HG02870 (cell line): ENCODE data around the gene FCRL3.

Experiments
- ATAC-seq: cut with Tn5 transposase; IDR thresholded peaks from one replicate; pipeline ENCODE4 v1.9.1; 2021; ENCODE audit warnings: mild to moderate bottlenecking, moderate library complexity; ENCODE audit not compliant: unreplicated experiment

Gene FCRL3

DNA sequence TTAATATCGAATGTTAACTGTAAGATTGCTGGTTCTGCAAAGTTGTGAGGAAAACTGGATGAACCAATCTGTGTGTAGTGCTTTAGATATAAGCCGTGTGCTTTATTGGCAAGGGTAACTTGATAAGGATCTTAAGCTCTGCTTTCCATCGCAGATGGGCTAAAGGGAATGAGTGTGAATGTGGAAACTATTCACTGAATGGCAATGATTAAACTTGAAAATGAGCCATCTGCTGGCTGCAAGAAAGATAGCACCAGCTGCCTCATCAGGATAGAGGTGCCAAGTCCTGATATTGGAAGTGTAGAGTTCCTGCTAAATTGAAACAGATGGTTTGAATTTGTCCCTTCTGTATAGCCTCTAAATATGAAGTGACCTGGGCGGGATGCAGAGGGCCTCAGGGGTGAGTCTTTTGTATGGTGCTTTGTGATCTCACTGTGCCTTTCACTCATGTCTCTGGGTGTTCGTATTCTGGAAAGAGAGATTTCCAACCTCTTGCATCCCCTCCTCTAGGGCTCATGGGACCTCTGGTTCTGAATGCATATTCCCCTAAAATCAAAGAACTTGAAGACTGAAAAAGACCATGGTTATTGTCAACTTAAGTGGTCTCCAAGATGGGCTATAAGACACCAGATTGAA is 9.2 kb downstream of the FCRL3 start:
- no peak for ATAC-seq

DNA sequence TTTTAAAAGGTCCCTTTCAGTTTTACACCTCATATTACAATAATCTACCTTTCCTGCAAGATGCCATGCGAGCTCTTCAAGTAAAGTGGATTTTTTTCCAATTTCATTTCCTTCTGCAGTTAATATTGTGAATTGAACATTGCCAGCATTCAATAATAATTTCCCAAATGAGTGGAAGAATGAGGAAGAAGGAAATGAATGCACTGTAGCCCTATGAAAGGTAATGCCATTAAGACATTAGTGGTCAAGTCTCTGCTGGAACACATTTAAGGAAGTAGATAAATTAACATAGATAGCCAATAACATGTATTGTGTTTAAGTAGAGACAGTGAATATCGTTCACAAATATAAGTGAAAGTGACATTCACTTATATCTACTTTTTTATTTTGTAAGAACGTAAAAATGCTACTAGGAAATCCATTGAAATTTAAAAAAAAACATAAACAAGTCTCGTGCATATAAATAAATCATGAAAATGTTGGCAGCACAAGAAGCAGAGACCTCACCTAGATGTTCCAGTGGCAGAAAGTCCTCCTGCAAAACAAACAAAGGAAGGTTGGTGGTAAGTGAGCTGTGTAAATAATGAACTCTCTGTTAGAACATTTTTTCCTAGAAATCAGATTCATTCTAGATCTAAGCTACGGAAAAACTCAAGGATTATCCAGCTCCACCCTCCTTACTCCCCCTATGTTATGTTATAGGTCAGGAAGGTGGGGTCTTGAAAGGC is 17.7 kb downstream of the FCRL3 start:
- no peak for ATAC-seq

GRCh38 chr1:157678721-157679120 is 21.8 kb downstream of the FCRL3 start:
- no peak for ATAC-seq

GRCh38 chr1:157673008-157673407 is 27.6 kb downstream of the FCRL3 start:
- ATAC-seq = no peak

GRCh38 chr1:157671895-157672294 is 28.7 kb downstream of the FCRL3 start:
- no peak for ATAC-seq

DNA sequence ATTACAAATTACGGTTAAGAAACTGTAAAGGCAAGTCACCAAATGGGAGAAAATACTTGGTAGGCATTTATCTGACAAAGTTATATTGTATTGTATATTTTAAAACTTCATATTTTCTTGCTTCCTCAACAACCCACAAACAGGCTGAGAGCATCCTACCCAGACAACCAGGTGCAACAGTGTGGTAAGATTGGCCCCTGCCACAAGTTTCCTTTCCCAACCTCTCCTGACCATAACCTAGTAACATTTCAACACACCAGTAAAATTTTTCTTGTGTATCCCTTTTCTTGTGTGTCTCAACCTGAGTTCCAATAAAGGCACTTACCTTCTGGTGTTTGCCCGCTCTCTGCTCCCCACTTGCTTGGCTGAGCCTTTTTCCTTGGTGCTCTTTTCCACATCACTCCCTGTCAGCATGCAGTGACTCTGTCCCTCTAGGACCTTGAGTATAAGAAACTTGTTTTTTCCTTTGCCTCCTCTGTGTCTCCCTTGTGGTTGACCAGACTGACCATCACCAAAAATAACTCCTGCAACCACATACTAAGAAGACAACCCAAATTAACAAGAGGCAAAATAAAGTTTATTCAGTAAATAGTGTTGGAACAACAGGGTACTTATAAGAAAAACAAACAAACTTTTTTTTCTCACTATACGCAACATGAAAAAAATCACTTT is 40.9 kb downstream of the FCRL3 start:
- no peak for ATAC-seq

DNA sequence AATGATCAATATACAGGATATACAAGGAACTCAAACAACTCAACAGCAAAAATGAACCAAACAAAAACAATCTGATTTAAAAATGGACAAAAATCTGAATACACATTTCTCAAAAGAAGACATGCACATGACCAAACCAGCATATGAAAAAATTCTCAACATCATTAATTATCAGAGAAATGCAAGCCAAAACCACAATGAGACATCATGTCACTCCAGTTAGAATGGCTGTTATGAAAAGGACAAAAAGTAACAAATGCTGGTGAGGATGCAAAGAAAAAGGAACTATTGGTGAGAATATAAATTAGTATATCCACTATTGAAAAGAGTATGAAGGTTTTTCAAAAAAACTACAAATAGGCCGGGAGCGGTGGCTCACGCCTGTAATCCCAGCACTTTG is 42.0 kb downstream of the FCRL3 start:
- ATAC-seq = no peak

GRCh38 chr1:157653494-157653873 is 47.1 kb downstream of the FCRL3 start:
- no peak for ATAC-seq

DNA sequence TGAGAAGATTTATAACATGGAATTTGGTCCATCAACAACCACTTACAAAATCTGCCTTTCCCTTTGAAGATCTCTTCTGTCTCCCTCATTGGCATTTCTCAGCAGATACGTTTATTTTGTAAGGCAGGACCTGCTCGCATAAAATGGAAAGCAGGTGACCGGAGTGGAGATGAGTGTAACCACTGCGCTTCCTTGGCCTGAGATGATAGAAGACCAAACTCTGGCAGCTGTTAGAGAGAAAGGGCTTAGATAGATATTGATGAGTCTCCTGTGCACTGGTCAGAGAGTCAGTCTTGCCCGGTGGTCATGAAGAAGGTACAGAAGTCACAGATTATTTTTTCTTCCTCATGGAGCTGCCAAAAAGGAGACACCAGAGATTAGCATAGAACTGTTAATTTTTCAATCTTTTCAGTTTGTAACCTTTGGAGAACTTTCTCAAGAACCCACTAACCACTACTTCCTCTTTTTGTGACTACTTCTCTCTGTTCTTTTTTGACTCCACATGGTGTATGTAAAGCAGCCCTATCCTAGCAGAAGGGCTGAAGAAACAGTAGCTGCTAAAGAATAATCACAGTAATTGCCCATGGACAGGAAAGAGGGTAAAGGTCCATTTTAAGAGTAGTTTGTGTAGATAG is 47.6 kb downstream of the FCRL3 start:
- ATAC-seq = peak; percentile 98

- no peak for ATAC-seq
Measured at GRCh38 chr1:157648317-157648716, 52.3 kb downstream of the FCRL3 start.

DNA sequence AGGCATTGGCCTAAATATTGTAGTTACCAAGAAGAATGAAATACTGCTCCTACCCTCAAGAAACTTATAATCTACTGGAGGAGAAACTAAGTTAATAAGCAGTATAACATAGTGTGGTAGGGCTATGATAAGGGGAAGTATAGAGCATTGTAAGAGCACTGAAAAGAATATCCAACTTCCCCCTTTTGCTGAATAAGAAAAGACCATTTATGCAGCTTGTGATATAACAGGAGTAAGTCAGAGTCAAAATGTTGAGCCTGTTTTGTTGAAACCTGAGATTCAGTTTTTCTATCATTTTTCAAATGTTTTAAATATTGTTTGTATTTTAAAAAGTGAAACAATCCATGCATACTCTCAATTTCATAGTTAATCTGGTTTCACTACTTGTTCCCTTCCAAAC is 54.4 kb downstream of the FCRL3 start:
- ATAC-seq = no peak

DNA sequence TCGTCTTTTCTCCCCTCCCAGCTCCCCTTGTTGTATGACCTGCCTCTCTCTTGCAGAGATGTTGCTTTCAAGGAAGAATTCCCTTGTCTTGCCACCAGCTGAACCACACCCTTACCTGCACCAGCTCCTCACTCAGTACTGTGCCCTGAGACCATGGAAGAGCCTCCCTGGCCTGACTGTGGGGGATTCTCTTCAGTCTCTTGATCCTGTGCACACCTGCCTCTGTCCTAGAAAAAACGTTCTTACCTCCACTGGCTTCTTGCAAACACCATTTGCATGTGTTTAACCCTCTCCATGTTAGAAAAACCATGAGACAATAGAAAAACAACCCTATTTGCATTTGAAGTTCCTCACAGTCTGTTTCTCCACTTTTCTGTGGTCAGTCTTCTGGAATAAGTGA is 59.4 kb downstream of the FCRL3 start:
- ATAC-seq = no peak

DNA sequence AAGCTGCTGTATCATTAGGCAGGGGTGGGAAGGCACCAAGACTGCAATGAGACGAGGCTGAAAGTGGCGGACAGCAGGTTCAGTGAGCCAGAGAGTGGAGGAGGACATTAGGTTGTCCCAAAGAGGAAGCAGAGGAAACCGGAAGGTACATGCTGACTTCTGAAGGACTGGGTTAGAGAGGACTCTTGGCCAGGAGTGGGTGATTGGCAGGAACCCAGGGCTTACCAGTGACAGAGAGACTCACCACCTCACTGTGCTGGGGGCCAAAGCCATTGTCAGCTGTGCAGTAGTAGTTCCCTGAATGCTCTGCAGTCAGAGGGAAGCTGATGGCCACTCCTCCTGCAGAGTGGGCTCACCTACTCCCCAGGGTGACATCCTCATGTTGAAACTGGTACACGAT is 60.8 kb downstream of the FCRL3 start:
- no peak for ATAC-seq

DNA sequence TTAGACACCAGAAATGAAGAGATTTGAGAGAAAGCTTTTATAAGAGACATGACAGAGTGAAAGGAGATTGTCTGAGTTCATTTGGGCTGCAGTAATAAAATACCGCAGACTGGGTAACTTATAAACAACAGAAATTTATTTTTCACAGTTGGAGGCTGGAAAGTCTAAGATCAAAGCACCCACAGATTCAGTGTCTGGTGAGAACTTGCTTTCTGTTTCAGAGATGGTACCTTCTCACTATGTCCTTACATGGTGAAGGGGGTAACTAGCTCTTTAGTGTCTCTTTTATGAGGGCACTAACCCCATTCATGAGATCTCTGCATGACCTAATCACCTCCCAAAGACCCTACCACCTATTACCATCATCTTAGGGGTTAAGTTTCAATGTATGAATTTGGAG is 71.8 kb downstream of the FCRL3 start:
- ATAC-seq = no peak
